Measurements from ENCODE around the gene PPM1L.

The PPM1L gene

DNA sequence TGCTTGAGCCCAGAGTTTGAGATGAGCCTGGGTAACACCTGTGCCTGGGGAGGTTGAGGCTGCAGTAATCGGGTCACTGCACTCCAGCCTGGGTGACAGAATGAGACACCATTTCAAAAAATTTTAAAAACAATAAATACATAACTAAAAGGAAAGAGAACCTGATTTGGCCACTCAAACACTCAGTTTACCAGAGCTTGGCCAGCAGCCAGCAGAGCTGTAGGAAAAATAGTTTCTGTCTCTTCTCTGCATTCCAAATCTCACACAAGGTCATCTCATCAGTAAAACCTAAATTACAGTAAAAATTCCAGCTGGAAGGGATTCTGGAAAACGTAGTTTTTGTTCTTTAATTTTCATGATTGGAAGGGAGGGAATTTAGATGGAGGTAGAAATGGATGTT lies 7.8 kb upstream of the PPM1L start:
- Histone ChIP-seq H3K27ac (no peak overlapping the region), H2AFZ (ENCODE audit: low read depth) (no peak overlapping the region), H3K9ac (no peak overlapping the region), H3K79me2 (ENCODE audit: insufficient read depth, low read depth) (no peaks in the 10 kb centered on the region), H3K4me1 (ENCODE audit: low read depth, poor library complexity, severe bottlenecking) (peaks cover 20% of the 10 kb centered on the region), H3K36me3 (ENCODE audit: insufficient read depth) (no peaks in the 10 kb centered on the region), H3K27me3 (ENCODE audit: insufficient read depth, low read depth) (no peaks in the 10 kb centered on the region), H3K4me3 (IDR thresholded peaks at IDR 0.05; ENCODE audit: insufficient read depth, low read depth, low read length) (no peak overlapping the region), H3K4me2 (peak overlapping the region; percentile 33; the same call in 1 of the 2 replicates), H4K20me1 (ENCODE audit: insufficient read depth) (no peaks in the 10 kb centered on the region)
- TF ChIP-seq, protein P1, sequence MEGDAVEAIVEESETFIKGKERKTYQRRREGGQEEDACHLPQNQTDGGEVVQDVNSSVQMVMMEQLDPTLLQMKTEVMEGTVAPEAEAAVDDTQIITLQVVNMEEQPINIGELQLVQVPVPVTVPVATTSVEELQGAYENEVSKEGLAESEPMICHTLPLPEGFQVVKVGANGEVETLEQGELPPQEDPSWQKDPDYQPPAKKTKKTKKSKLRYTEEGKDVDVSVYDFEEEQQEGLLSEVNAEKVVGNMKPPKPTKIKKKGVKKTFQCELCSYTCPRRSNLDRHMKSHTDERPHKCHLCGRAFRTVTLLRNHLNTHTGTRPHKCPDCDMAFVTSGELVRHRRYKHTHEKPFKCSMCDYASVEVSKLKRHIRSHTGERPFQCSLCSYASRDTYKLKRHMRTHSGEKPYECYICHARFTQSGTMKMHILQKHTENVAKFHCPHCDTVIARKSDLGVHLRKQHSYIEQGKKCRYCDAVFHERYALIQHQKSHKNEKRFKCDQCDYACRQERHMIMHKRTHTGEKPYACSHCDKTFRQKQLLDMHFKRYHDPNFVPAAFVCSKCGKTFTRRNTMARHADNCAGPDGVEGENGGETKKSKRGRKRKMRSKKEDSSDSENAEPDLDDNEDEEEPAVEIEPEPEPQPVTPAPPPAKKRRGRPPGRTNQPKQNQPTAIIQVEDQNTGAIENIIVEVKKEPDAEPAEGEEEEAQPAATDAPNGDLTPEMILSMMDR (conservative IDR thresholded peaks at IDR 0.05; ENCODE audit: low read depth, low read length), result no peak

DNA sequence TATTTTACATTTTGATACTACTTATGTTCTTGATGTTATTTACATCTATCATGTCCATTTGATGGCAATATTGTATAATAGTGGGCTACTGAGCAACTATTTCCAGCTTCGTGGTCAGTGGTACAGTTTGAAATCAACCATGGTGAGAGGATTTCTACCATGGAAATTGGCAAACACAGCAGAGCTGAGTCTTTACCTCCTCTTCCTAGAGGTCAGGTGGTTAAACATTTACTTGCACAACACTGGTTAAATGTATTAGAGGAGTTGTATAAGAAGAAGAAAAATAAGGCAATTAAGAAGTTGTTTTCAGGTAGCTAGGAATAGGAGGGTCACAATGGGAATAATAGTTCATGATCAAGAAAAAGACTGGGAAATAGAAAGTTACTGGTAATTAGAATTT lies 7.2 kb upstream of the PPM1L start:
- H3K27ac ChIP-seq, result no peak overlapping the region
- no peak overlapping the region for H2AFZ ChIP-seq (ENCODE audit: low read depth)
- no peaks in the 10 kb centered on the region for H4K20me1 ChIP-seq (ENCODE audit: insufficient read depth)
- H3K4me3 ChIP-seq (IDR thresholded peaks at IDR 0.05; ENCODE audit: insufficient read depth, low read depth, low read length), result no peak overlapping the region
- H3K27me3 ChIP-seq (ENCODE audit: insufficient read depth, low read depth), result no peaks in the 10 kb centered on the region
- H3K36me3 ChIP-seq (ENCODE audit: insufficient read depth), result no peaks in the 10 kb centered on the region
- TF ChIP-seq, protein P1 (conservative IDR thresholded peaks at IDR 0.05; ENCODE audit: low read depth, low read length), result no peak
- H3K4me1 ChIP-seq (ENCODE audit: low read depth, poor library complexity, severe bottlenecking), result peaks cover 25% of the 10 kb centered on the region
- no peak overlapping the region for H3K4me2 ChIP-seq
- H3K9ac ChIP-seq, result no peak overlapping the region
- no peaks in the 10 kb centered on the region for H3K79me2 ChIP-seq (ENCODE audit: insufficient read depth, low read depth)

DNA sequence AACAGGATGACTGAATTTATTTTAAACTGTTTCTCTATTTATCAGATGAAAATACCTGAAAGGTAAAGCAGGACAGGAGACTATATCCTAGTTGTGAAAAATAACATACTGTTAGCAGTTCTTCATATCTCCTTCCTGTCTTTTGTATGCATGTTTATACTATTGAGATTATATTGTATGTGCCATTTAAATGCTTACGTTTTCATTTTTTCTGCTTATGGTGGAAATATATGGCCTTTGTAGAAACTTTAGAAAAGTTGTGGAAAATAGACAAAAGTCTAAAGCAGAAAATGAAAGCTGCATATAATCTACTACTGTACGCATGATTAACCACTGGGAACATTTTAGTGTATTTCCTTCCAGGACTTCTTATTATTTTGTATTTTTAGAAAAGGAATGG lies 2.1 kb upstream of the PPM1L start:
- peak overlapping the region; percentile 78 for H3K4me2 ChIP-seq
- TF ChIP-seq, protein P1 (conservative IDR thresholded peaks at IDR 0.05; ENCODE audit: low read depth, low read length), result no peak
- peak overlapping the region; percentile 82; the same call in 1 of the 2 replicates for H3K9ac ChIP-seq
- peaks cover 22% of the 10 kb centered on the region for H3K79me2 ChIP-seq (ENCODE audit: insufficient read depth, low read depth)
- H3K27ac ChIP-seq, result no peak overlapping the region
- no peaks in the 10 kb centered on the region for H4K20me1 ChIP-seq (ENCODE audit: insufficient read depth)
- H3K4me1 ChIP-seq (ENCODE audit: low read depth, poor library complexity, severe bottlenecking), result peaks cover 35% of the 10 kb centered on the region
- H3K4me3 ChIP-seq (IDR thresholded peaks at IDR 0.05; ENCODE audit: insufficient read depth, low read depth, low read length), result peak overlapping the region; percentile 96
- H3K27me3 ChIP-seq (ENCODE audit: insufficient read depth, low read depth), result no peaks in the 10 kb centered on the region
- H2AFZ ChIP-seq (ENCODE audit: low read depth), result peak overlapping the region; percentile 77; the same call in 1 of the 2 replicates
- H3K36me3 ChIP-seq (ENCODE audit: insufficient read depth), result no peaks in the 10 kb centered on the region

DNA sequence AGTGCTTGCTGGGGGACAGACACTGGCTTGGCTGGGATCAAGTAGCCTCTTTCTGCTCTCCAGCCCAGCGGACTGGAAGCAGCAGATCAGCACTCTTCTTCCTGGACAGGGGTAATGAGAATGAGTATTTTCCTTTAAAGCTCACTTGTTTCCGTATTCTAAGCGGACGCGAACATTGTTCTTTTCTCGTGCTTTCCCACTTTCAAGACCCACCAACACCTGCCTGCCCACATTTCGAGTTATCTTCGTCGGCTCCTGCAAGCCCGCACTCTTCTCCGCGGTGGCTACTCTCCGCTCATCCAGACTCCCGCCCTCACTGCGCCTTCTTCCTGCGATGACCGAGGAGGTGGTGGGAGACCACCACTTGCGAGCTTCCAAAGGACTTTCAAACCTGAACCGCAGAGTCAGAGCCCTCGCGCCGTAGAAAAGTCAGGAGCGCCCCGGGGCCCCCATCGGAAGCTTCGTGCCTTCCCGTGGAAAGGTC lies 1.6 kb upstream of the PPM1L start:
- Histone ChIP-seq H3K36me3 (ENCODE audit: insufficient read depth) (no peaks in the 10 kb centered on the region), H3K4me3 (IDR thresholded peaks at IDR 0.05; ENCODE audit: insufficient read depth, low read depth, low read length) (peak overlapping the region; percentile 96), H2AFZ (ENCODE audit: low read depth) (peak overlapping the region; percentile 77), H4K20me1 (ENCODE audit: insufficient read depth) (no peaks in the 10 kb centered on the region), H3K27me3 (ENCODE audit: insufficient read depth, low read depth) (no peaks in the 10 kb centered on the region), H3K79me2 (ENCODE audit: insufficient read depth, low read depth) (peaks cover 27% of the 10 kb centered on the region), H3K4me2 (peak overlapping the region; percentile 78), H3K9ac (peak overlapping the region; percentile 82; the same call in 1 of the 2 replicates), H3K27ac (peak overlapping the region; percentile 74), H3K4me1 (ENCODE audit: low read depth, poor library complexity, severe bottlenecking) (peaks cover 39% of the 10 kb centered on the region)
- TF ChIP-seq, protein P1 (conservative IDR thresholded peaks at IDR 0.05; ENCODE audit: low read depth, low read length), result no peak

All from KMS-11 (cell line).